Activated T-helper 2 cell treated with anti-CD3 and anti-CD28 coated beads, Interferon-gamma antibody, Interleukin-2, Interleukin-4, amounts not matched to agents 10 μg/mL and 5 μg/mL and 100 μg/mL, durations not matched to agents 14 hours and 24 hours and 36 hours (primary cell): ENCODE results near the gene SLC38A3. TPM values are rescaled to one million over a fixed set of nuclear protein-coding genes. Genes with fewer than 3 reads are reported as not detected.
"Not testable (repeated sequence)": the region's sequence is repeated elsewhere in the genome, so short reads cannot be mapped to it uniquely, and the experiment has no call there.

ENCODE experiments used
- DNase-seq: peaks from one replicate; pipeline ENCODE4 v3.0.0; 2021; ENCODE audit warnings: low spot score
- H3K27ac Mint-ChIP-seq: one replicate; pipeline ENCODE4 v1.8.0; 2021; ENCODE audit warnings: mixed read lengths
- H3K27me3 Mint-ChIP-seq: one replicate; pipeline ENCODE4 v1.8.0; 2021; ENCODE audit warnings: low read depth, mixed read lengths
- H3K36me3 Mint-ChIP-seq: one replicate; pipeline ENCODE4 v1.8.0; 2021; ENCODE audit warnings: low read depth, mixed read lengths
- H3K4me1 Mint-ChIP-seq: one replicate; pipeline ENCODE4 v1.8.0; 2021; ENCODE audit warnings: low read depth, mixed read lengths
- H3K4me3 Mint-ChIP-seq: one replicate; pipeline ENCODE4 v1.8.0; 2021; ENCODE audit warnings: low read depth, mild to moderate bottlenecking, moderate library complexity, mixed read lengths
- H3K9me3 Mint-ChIP-seq: one replicate; pipeline ENCODE4 v1.8.0; 2021; ENCODE audit warnings: mixed read lengths
- intact Hi-C: fragments of 100-400 bp; cut with micrococcal nuclease; formaldehyde crosslinking; loops from one replicate; pipeline ENCODE4 v1.15.1; 2023
- total RNA-seq: library from RNA; stranded (reverse); gene quantifications from 2 replicates; pipeline ENCODE4 v1.2.3, GENCODE V29; 2022

SLC38A3 gene
- total RNA-seq, 1 donor from 2014 or later, result not detected

DNA sequence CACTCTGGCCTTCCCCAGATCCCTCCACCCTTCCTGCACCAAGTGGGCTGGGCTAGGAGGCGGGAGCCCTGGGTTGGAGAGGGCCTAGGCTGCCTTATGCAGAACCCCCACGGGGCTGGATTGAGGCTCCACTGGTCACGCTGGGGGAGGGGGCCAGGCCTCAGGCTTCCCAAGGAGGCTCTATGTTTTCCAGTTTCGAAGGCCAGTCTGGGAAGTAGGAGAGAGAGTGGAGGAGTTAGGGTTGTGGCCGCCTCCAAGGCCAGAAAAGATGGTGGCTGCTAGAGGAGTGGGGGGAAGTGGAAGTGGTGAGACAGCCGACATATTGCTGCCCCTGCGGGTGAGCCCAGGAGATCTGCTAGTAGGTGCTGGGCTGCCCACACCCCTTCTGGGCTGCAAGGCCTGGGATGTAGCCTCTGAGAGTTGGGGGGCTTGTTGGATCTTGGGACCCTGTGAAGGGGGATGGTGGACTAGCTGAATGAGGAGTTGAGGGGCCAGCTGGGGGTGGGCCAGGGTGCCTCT lies 32.1 kb downstream of the SLC38A3 start:
- intact Hi-C loops, result loop anchor here (2.0 to 5.0 kb wide), 4 partner anchors 62 to 365 kb away; partner anchors contain the start of genes HYAL2, HYAL3 and NAA80
- Mint-ChIP-seq H3K27me3 (no peaks in the 10 kb centered on the region), H3K4me3 (peak overlapping the region; percentile 95), H3K4me1 (peaks cover 36% of the 10 kb centered on the region), H3K36me3 (peaks cover 43% of the 10 kb centered on the region), H3K27ac (peak overlapping the region; percentile 89), H3K9me3 (no peaks in the 10 kb centered on the region)
- DNase-seq, result peak; percentile 37

GRCh38 chr3:50237754-50238548 lies 32.9 kb downstream of the SLC38A3 start:
- intact Hi-C loops, result loop anchor here (1.0 to 5.0 kb wide), 6 partner anchors 8 to 364 kb away; partner anchors contain the start of genes HYAL2, HYAL3 and NAA80
- Mint-ChIP-seq H3K36me3 (peaks cover 47% of the 10 kb centered on the region), H3K27ac (peak overlapping the region; percentile 89), H3K4me3 (peak overlapping the region; percentile 95), H3K4me1 (peaks cover 43% of the 10 kb centered on the region), H3K27me3 (no peaks in the 10 kb centered on the region), H3K9me3 (no peaks in the 10 kb centered on the region)
- peak; percentile 85 for DNase-seq

- Mint-ChIP-seq H3K36me3 (peaks cover 50% of the 10 kb centered on the region), H3K4me1 (peaks cover 48% of the 10 kb centered on the region), H3K4me3 (peak overlapping the region; percentile 95), H3K27ac (peak overlapping the region; percentile 89), H3K27me3 (no peaks in the 10 kb centered on the region), H3K9me3 (no peaks in the 10 kb centered on the region)
- intact Hi-C loops, result loop anchor here (1.0 to 5.0 kb wide), 5 partner anchors 8 to 364 kb away; partner anchors contain the start of gene HYAL2
- DNase-seq, result no peak
Measured at GRCh38 chr3:50238549-50239026, 33.5 kb downstream of the SLC38A3 start.

DNA sequence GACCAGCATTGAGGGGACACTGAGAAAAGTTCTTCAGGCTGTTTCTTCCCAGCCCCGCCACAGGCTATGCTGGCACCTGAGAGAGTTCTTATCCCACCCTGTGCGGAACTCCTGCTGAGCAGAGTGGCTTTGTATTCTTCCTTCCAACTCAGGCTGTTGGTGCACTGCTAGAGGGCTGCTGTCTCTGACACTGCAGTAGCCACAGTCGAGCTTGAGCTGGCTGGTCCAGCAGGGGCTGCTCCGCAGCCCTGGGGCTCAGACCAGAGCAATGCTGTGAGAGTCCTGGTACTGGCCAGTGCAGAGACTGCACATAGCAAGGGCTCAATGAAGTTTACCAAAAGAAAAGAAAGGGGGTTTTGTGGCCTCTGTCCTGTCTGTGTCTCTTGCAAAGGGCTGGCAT lies 34.6 kb downstream of the SLC38A3 start:
- no peak overlapping the region for H3K27ac Mint-ChIP-seq
- H3K4me1 Mint-ChIP-seq, result peaks cover 56% of the 10 kb centered on the region
- H3K36me3 Mint-ChIP-seq, result peaks cover 52% of the 10 kb centered on the region
- DNase-seq, result no peak
- no peaks in the 10 kb centered on the region for H3K27me3 Mint-ChIP-seq
- H3K4me3 Mint-ChIP-seq, result peak overlapping the region; percentile 55
- intact Hi-C loops, result loop anchor here (5.0 kb wide), 3 partner anchors 83 to 363 kb away; partner anchors contain the start of gene HYAL2
- no peaks in the 10 kb centered on the region for H3K9me3 Mint-ChIP-seq

DNA sequence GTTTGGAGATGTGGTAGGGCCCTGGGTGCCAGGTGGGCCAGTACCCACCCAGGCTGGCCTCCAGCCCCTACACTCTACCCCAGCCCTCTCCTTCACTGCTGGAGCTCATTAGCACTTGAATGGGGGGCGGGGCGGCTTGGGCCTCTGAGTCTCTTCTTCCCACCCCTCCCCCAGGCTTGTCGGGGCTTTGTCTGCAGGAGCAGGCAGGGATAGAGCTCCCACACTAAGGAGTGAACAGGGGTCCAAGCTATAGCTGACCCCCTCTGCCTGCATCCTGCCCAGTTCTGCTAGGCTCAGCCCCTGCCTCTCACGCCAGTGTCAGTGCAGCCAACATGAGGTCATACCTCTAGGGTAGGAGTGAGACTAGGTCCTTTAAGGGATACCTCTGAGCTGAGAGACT lies 36.1 kb downstream of the SLC38A3 start:
- no peak for DNase-seq
- Mint-ChIP-seq H3K36me3 (peaks cover 52% of the 10 kb centered on the region), H3K4me3 (peak overlapping the region; percentile 63), H3K9me3 (no peaks in the 10 kb centered on the region), H3K4me1 (peaks cover 61% of the 10 kb centered on the region), H3K27me3 (no peaks in the 10 kb centered on the region), H3K27ac (peak overlapping the region; percentile 87)
- intact Hi-C loops, result no loop called here

GRCh38 chr3:50241713-50242380 lies 36.8 kb downstream of the SLC38A3 start:
- peak overlapping the region; percentile 95 for H3K27ac Mint-ChIP-seq
- H3K9me3 Mint-ChIP-seq, result no peaks in the 10 kb centered on the region
- H3K27me3 Mint-ChIP-seq, result no peaks in the 10 kb centered on the region
- H3K36me3 Mint-ChIP-seq, result peaks cover 48% of the 10 kb centered on the region
- H3K4me3 Mint-ChIP-seq, result peak overlapping the region; percentile 13
- H3K4me1 Mint-ChIP-seq, result peaks cover 68% of the 10 kb centered on the region
- intact Hi-C loops, result no loop called here
- DNase-seq, result no peak

- peak overlapping the region; percentile 95 for H3K27ac Mint-ChIP-seq
- H3K4me1 Mint-ChIP-seq, result peaks cover 73% of the 10 kb centered on the region
- no peak for DNase-seq
- intact Hi-C loops, result no loop called here
- no peaks in the 10 kb centered on the region for H3K9me3 Mint-ChIP-seq
- H3K36me3 Mint-ChIP-seq, result peaks cover 46% of the 10 kb centered on the region
- peak overlapping the region; percentile 69 for H3K4me3 Mint-ChIP-seq
- H3K27me3 Mint-ChIP-seq, result no peaks in the 10 kb centered on the region
Measured at GRCh38 chr3:50242381-50242770, 37.3 kb downstream of the SLC38A3 start.

DNA sequence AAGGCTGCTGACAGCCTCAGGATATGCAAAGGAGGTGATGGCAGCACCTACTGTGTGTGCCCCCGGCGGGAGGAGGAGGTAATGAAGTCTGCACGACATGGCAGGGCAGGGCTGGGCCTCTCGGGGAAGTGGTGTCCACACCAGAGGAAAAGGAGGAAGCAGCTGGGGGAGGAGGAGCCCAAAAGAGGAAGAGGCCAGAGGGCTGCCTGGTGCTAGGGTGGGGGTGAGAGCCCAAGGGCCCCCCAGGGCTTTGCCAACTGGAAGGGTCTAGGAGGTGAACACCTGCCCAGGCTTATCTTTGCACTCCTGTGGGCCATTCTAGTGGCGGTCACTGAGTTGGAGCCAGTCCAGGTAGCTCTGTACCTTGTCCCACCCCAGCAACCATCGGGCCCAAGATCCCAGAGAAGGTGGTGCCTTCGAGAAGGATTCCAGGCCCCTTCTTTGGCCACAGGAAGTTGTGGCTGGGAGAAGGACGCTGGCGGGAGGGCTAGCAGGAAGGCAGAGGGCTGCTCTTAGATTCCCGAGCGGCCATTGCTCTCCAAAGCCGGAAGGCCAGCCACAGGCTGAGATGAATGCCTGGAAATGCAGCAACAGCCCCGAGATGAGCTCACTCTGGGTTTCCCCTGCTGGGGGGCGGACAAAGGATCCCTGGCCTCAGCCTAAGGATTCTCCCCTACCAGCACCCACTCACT lies 37.9 kb downstream of the SLC38A3 start:
- H3K4me1 Mint-ChIP-seq, result peaks cover 74% of the 10 kb centered on the region
- peak overlapping the region; percentile 95 for H3K27ac Mint-ChIP-seq
- peaks cover 43% of the 10 kb centered on the region for H3K36me3 Mint-ChIP-seq

DNA sequence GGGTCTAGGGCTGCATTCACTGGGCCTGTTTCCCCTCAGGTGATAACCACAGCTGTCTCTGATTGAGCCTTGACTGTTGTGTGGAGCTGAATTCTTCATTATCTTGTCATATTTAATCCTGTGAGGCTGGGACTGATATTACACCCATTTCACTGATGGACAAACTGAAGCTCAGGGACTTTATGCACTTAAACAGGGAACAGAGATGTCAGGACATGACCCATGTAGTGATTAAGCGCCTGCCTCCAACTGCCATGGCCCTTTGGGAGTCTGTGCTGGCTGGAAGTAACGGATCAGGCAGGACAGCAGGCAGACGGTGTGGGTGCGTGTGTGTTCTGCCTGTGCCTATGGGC lies 38.4 kb downstream of the SLC38A3 start:
- H3K9me3 Mint-ChIP-seq, result no peaks in the 10 kb centered on the region
- H3K4me3 Mint-ChIP-seq, result no peak overlapping the region
- intact Hi-C loops, result no loop called here
- H3K4me1 Mint-ChIP-seq, result peaks cover 74% of the 10 kb centered on the region
- H3K36me3 Mint-ChIP-seq, result peaks cover 40% of the 10 kb centered on the region
- peak overlapping the region; percentile 81 for H3K27ac Mint-ChIP-seq
- no peaks in the 10 kb centered on the region for H3K27me3 Mint-ChIP-seq
- no peak for DNase-seq

More for the DNA sequence above, 37.9 kb downstream of the SLC38A3 start:
- Mint-ChIP-seq H3K4me3 (peak overlapping the region; percentile 69), H3K27me3 (no peaks in the 10 kb centered on the region), H3K9me3 (no peaks in the 10 kb centered on the region)
- no peak for DNase-seq
- intact Hi-C loops, result no loop called here

DNA sequence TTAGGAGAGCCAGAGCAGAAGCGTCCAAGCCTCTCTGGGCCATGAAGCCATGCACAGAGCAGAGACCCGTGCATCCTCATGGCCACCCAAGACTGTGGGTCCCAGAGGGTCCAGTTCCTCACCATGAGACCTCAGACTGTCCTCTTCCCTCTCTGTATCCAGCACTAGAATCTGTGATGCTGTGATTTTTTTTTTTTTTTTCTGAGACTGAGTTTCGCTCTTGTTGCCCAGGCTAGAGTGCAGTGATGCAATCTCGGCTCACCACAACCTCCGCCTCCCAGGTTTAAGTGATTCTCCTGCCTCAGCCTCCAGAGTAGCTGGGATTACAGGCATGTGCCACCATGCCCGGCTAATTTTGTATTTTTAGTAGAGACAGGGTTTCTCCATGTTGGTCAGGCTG lies 39.7 kb downstream of the SLC38A3 start:
- Mint-ChIP-seq H3K4me1 (peaks cover 63% of the 10 kb centered on the region), H3K36me3 (peaks cover 31% of the 10 kb centered on the region), H3K27ac (peak overlapping the region; percentile 74), H3K4me3 (peak overlapping the region; percentile 82)
- intact Hi-C loops, DNase-seq, H3K9me3 Mint-ChIP-seq, H3K27me3 Mint-ChIP-seq: not testable (repeated sequence)

DNA sequence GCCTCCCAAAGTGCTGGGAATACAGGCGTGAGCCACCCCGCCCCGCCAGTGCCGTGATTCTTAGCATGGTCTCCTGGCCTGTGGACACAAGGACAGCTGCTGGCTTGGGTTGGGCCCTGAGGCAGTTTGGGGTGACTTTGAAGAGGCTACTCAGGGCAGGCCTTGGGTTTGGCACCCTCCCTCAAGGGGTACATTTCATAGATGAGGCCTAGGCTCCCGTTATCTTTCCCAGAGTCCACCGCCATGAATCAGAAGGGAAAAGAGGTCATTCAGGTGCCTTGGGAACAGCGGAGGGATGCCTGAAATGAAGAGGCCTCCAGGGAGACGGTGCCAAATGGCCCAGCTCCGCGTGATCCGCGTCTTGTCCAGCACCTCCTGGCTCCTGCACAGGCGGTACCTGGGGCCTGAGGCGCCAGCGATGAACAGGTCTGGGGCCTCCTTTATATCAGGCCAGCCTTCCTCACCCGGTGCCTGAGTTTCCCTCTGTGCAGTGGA lies 40.2 kb downstream of the SLC38A3 start:
- Mint-ChIP-seq H3K27ac (peak overlapping the region; percentile 92), H3K9me3 (no peaks in the 10 kb centered on the region), H3K4me3 (peak overlapping the region; percentile 82), H3K27me3 (no peaks in the 10 kb centered on the region), H3K36me3 (peaks cover 28% of the 10 kb centered on the region), H3K4me1 (peaks cover 62% of the 10 kb centered on the region)
- intact Hi-C loops, result no loop called here
- no peak for DNase-seq

GRCh38 chr3:50245831-50246516 lies 40.9 kb downstream of the SLC38A3 start:
- DNase-seq, result peak; percentile 86
- intact Hi-C loops, result loop anchor here (1.0 to 2.0 kb wide), 5 partner anchors 8 to 53 kb away; partner anchors contain the start of genes HYAL3 and NAA80
- Mint-ChIP-seq H3K4me1 (peaks cover 62% of the 10 kb centered on the region), H3K27ac (peak overlapping the region; percentile 92), H3K36me3 (peaks cover 30% of the 10 kb centered on the region), H3K27me3 (no peaks in the 10 kb centered on the region), H3K4me3 (peak overlapping the region; percentile 82), H3K9me3 (no peaks in the 10 kb centered on the region)
